K562 (cell line): Measurements from ENCODE around the gene HPSE2. TPM values are rescaled to one million over a fixed set of nuclear protein-coding genes. Genes with fewer than 3 reads are reported as not detected.

Experiments used
- ATAC-seq: fragments of 200-7000 bp; cut with Tn5 transposase; 3 replicates; pipeline ENCODE4 v1.9.1; 2020; ENCODE audit warnings: moderate library complexity
- BruUV-seq: library from RNA; stranded (reverse); fragments of 400-500 nt; replicated peaks from 2 replicates; lab custom pipeline; 2021; lab: Mats Ljungman, UMichigan
- CTCF ChIA-PET: fragments of 300-600 bp; formaldehyde crosslinking; extraction: SDS; loops from one replicate; lab custom pipeline; 2021; ENCODE audit warnings: low intra/inter-chr PET ratio; lab: Yijun Ruan, JAX
- POLR2A ChIA-PET: fragments of 300-600, 350-650 bp; sonication (Branson Sonifier 250); formaldehyde crosslinking; extraction: SDS; loops from one replicate; lab custom pipeline; 2021; ENCODE audit warnings: antibody characterized with exemption, inconsistent platforms; lab: Yijun Ruan, JAX
- DNase-seq, 4 experiments: peaks; one replicate each; pipeline versions ENCODE4 v3.0.0 to v3.0.0-alpha.2; 2011 to 2018; ENCODE audit warnings: low spot score in 3 of 4, mixed read lengths in 3 of 4; ENCODE audit errors: extremely low read depth in 1 of 4
- FAIRE-seq: peaks from 2 replicates; lab custom pipeline; 2011; peaks lifted over from hg19 to GRCh38; lab: Jason Lieb, UNC
- H2AFZ ChIP-seq: 2 replicates; pipeline ENCODE4 v1.6.0; 2011; ENCODE audit warnings: low read depth, low read length, control low read depth, inconsistent platforms
- H3K27ac ChIP-seq: fragments of 200-600 bp; 3 replicates; pipeline ENCODE4 v1.8.0; 2011; ENCODE audit warnings: low read depth, mild to moderate bottlenecking, control low read depth, inconsistent platforms, low read length, moderate library complexity, mixed read lengths; ENCODE audit errors: extremely low read depth
- H3K27me3 ChIP-seq, 2 experiments: fragments of 300-600 bp in 1 of 2; 2 replicates in 1 of 2; 3 replicates in 1 of 2; pipeline versions ENCODE4 v1.6.0 to v1.8.0; 2011; ENCODE audit warnings: inconsistent platforms in 2 of 2, low read length in 2 of 2, mild to moderate bottlenecking in 1 of 2, mixed read lengths in 1 of 2, moderate library complexity in 1 of 2; ENCODE audit not compliant: control insufficient read depth in 2 of 2, insufficient read depth in 2 of 2
- H3K36me3 ChIP-seq: fragments of 300-600 bp; 3 replicates; pipeline ENCODE4 v1.8.0; 2011; ENCODE audit warnings: mild to moderate bottlenecking, low read length, inconsistent platforms; ENCODE audit not compliant: control insufficient read depth, insufficient read depth
- H3K4me1 ChIP-seq, 2 experiments: fragments of 200-600 bp in 1 of 2; replicated peaks in 1 of 2; 2 replicates in 1 of 2; 3 replicates in 1 of 2; pipeline versions ENCODE4 v1.5.1 to v1.8.0; 2011; ENCODE audit warnings: inconsistent platforms in 2 of 2, low read length in 2 of 2, mild to moderate bottlenecking in 1 of 2, mixed read lengths in 1 of 2, moderate library complexity in 1 of 2; ENCODE audit not compliant: control insufficient read depth in 2 of 2, insufficient read depth in 2 of 2
- H3K4me2 ChIP-seq: 2 replicates; pipeline ENCODE4 v1.6.1; 2011; ENCODE audit warnings: low read length, control low read depth, inconsistent platforms, mixed read lengths; ENCODE audit not compliant: insufficient read depth
- H3K4me3 ChIP-seq: fragments of 200-600 bp; sonication (generic), shearing (Covaris generic); 2 replicates; pipeline ENCODE4 v1.5.1; 2016; ENCODE audit warnings: control low read depth, inconsistent platforms
- H3K79me2 ChIP-seq: fragments of 200-600 bp; 3 replicates; pipeline ENCODE4 v1.8.0; 2011; ENCODE audit warnings: low read length, inconsistent platforms; ENCODE audit not compliant: control insufficient read depth, insufficient read depth
- H3K9ac ChIP-seq, 2 experiments: 2 replicates each; pipeline versions ENCODE4 v1.6.0 to v1.6.1; 2011; ENCODE audit warnings: low read depth in 2 of 2, low read length in 2 of 2, control low read depth in 1 of 2, inconsistent platforms in 1 of 2, mild to moderate bottlenecking in 1 of 2, mixed read lengths in 1 of 2; ENCODE audit not compliant: insufficient read depth in 1 of 2
- H3K9me1 ChIP-seq: one replicate; pipeline ENCODE4 v1.6.0; 2011; ENCODE audit warnings: inconsistent platforms, mild to moderate bottlenecking, low read length, moderate library complexity; ENCODE audit not compliant: control insufficient read depth, insufficient read depth
- H3K9me3 ChIP-seq: replicated peaks from 2 replicates; pipeline ENCODE4 v1.5.1; 2011; ENCODE audit warnings: low read depth, low read length, inconsistent platforms; ENCODE audit not compliant: control insufficient read depth, insufficient read depth
- H4K20me1 ChIP-seq: replicated peaks from 2 replicates; pipeline ENCODE4 v1.6.1; 2011; ENCODE audit warnings: low read length, inconsistent platforms, mixed read lengths; ENCODE audit not compliant: control insufficient read depth, insufficient read depth
- FOXK2 ChIP-seq, 2 experiments: fragments of 450-650 bp; IDR thresholded peaks in 1 of 2; conservative IDR thresholded peaks in 1 of 2; 2 replicates each; pipeline ENCODE4 v1.6.1; 2016; ENCODE audit warnings: low read depth in 2 of 2, mild to moderate bottlenecking in 1 of 2
- HSF4 ChIP-seq: fragments of 250-450 bp; sonication (Bioruptor Pico); IDR thresholded peaks from 2 replicates; pipeline ENCODE4 v2.1.2; 2022; ENCODE audit warnings: mild to moderate bottlenecking, moderate library complexity, borderline replicate concordance
- KDM5B ChIP-seq: fragments of 200-600 bp; sonication (generic); IDR thresholded peaks from 2 replicates; pipeline ENCODE4 v1.6.1; 2012; ENCODE audit warnings: low read depth, mild to moderate bottlenecking, moderate library complexity, low read length, control low read depth, inconsistent platforms; ENCODE audit not compliant: insufficient replicate concordance
- MXI1 ChIP-seq: IDR thresholded peaks from 2 replicates; pipeline ENCODE4 v1.6.1; 2011; ENCODE audit warnings: low read depth, mild to moderate bottlenecking, improper control_type of control experiment, low read length
- NCOA6 ChIP-seq: fragments of 450-650 bp; IDR thresholded peaks from 2 replicates; pipeline ENCODE4 v1.6.1; 2017; ENCODE audit warnings: mild to moderate bottlenecking
- ZNF263 ChIP-seq: sonication (generic); formaldehyde crosslinking; IDR thresholded peaks from 2 replicates; pipeline ENCODE4 v1.8.0; 2022; ENCODE audit warnings: mild to moderate bottlenecking, missing genetic modification reagents, borderline replicate concordance
- ZNF77 ChIP-seq: fragments of 250-450 bp; sonication (Bioruptor Pico); IDR thresholded peaks from 2 replicates; pipeline ENCODE4 v1.5.0; 2020
- in situ Hi-C: fragments of 300-500 bp; cut with MboI; formaldehyde crosslinking; loops from 4 replicates; pipeline ENCODE4 v1.15.0; 2018; ENCODE audit warnings: inconsistent platforms, mixed read lengths
- intact Hi-C: fragments of 100-400 bp; cut with micrococcal nuclease; formaldehyde crosslinking; loops from 2 replicates; pipeline ENCODE4 v1.14.2; 2022
- polyA plus RNA-seq, 8 experiments: library from polyadenylated mRNA; depleted of rRNA in 4 of 8; stranded (reverse) in 5 of 8; unstranded in 3 of 8; fragments of >200 nt; fragmentation: Nextera tagmentation in 2 of 8; fragmentation: Illumina TruSeq in 1 of 8; extraction: Ambion mirVana in 2 of 8; extraction: Trizol in 1 of 8; gene quantifications; 2 replicates each; pipeline versions ENCODE4 v1.2.1 to v1.2.3, GENCODE V29; 2011 to 2014; ENCODE audit warnings: inconsistent platforms in 1 of 8, missing spikeins in 1 of 8
- total RNA-seq, 7 experiments: library from RNA; depleted of rRNA in 6 of 7; stranded (reverse); fragments of >200 nt in 6 of 7; fragmentation: Illumina TruSeq in 2 of 7; extraction: Trizol in 2 of 7; gene quantifications; 2 replicates each; pipeline versions ENCODE4 v1.2.1 to v1.2.3, GENCODE V29; 2011 to 2021; ENCODE audit warnings: low replicate concordance in 1 of 7
- TF ChIP-seq, protein P1 (sequence below): IDR thresholded peaks from 3 replicates; pipeline ENCODE4 v1.6.1; 2011; ENCODE audit warnings: borderline replicate concordance, mild to moderate bottlenecking, moderate library complexity; ENCODE audit not compliant: insufficient read length; ENCODE audit errors: extremely low read depth

Gene HPSE2
- total and polyA plus RNA-seq, 9 of the 15 experiments (the other 6 are each of a cell fraction or from before 2014, with no cell fraction given), result 0.03 to 0.10 (median 0.04) TPM; not detected in 2

DNA sequence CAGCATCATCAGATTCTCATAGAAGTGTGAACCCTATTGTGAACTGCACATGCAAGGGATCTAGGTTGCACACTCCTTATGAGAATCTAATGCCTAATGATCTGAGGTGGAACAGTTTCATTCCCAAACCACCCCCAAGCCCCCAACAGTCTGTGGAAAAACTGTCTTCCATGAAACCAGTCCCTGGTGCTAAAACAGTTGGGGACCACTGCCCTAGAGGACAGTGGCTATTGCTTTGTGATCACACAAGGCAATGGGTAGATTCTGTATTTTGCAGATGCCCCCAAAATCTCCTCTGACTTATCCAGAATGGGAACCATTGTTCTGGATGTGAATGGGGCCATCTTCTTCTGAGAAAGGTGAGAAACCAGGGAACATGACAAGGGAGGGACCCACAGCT, 757.8 kb downstream of the HPSE2 start:
- H3K27ac ChIP-seq, result no peak overlapping the region
- POLR2A ChIA-PET, result interaction anchor here (0.8 kb wide), 1 partner anchor 11 kb away, joined by 3 read pairs; no protein-coding TSS in a partner anchor
- H3K9me1 ChIP-seq, result no peaks in the 10 kb centered on the region
- H3K36me3 ChIP-seq, result no peaks in the 10 kb centered on the region
- no peaks in the 10 kb centered on the region for H3K79me2 ChIP-seq
- no peak overlapping the region for H3K9ac ChIP-seq
- CTCF ChIA-PET, result no interaction called here
- in situ Hi-C loops, result no loop called here
- intact Hi-C loops, result no loop called here
- H3K9me3 ChIP-seq, result no peaks in the 10 kb centered on the region
- no peak for ATAC-seq
- no peaks in the 10 kb centered on the region for H3K4me1 ChIP-seq
- no peaks in the 10 kb centered on the region for H4K20me1 ChIP-seq
- no peak for FAIRE-seq
- DNase-seq, result no peak
- no peak overlapping the region for H3K4me3 ChIP-seq
- H2AFZ ChIP-seq, result no peak overlapping the region
- TF ChIP-seq ZNF77 (CRISPR knock-in tag), result no peak
- no peak for TF ChIP-seq ZNF263
- TF ChIP-seq FOXK2 (conservative IDR thresholded peaks at IDR 0.05 in 1 of 2, IDR thresholded peaks at IDR 0.05 in 1 of 2; ENCODE audit: low read depth in 2 of 2), result no peak
- no peak for TF ChIP-seq MXI1
- TF ChIP-seq, protein P1, sequence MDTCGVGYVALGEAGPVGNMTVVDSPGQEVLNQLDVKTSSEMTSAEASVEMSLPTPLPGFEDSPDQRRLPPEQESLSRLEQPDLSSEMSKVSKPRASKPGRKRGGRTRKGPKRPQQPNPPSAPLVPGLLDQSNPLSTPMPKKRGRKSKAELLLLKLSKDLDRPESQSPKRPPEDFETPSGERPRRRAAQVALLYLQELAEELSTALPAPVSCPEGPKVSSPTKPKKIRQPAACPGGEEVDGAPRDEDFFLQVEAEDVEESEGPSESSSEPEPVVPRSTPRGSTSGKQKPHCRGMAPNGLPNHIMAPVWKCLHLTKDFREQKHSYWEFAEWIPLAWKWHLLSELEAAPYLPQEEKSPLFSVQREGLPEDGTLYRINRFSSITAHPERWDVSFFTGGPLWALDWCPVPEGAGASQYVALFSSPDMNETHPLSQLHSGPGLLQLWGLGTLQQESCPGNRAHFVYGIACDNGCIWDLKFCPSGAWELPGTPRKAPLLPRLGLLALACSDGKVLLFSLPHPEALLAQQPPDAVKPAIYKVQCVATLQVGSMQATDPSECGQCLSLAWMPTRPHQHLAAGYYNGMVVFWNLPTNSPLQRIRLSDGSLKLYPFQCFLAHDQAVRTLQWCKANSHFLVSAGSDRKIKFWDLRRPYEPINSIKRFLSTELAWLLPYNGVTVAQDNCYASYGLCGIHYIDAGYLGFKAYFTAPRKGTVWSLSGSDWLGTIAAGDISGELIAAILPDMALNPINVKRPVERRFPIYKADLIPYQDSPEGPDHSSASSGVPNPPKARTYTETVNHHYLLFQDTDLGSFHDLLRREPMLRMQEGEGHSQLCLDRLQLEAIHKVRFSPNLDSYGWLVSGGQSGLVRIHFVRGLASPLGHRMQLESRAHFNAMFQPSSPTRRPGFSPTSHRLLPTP, result no peak
- TF ChIP-seq KDM5B, result no peak
- TF ChIP-seq HSF4, result no peak
- no peak for TF ChIP-seq NCOA6
- no peak overlapping the region for H3K4me2 ChIP-seq
- no TSS peak for BruUV-seq
- 0 out of 5 replicates have a peak, but pooled peaks cover 0 to 3% of the 10 kb centered on the region in 2 experiments for H3K27me3 ChIP-seq
